ENCODE data around the gene STRIP2. TPM values are rescaled to one million over a fixed set of nuclear protein-coding genes. Genes with fewer than 3 reads are reported as not detected.

The STRIP2 gene
- total and polyA plus RNA-seq, 2 donors (not counting 1 experiment from before 2014, with no cell fraction given), result 0.21 to 0.79 TPM

DNA sequence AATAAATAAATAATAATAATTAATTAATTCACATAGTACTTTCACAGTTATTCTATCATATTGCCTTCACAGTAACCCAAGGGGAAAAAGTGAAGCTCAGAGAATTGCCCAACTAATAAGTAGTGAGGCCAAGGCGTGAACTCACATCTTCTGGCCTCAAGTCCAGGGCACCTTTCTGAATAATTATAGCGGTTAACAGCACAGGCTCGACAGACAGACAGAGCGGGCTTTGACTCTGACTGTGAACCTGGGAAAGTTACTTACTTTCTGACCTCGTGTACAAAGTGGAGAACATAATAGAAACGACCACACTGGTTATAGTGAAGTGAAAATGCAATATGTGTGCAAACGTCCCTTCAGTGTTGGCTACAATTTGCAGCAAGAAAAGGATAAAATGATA lies 62.4 kb downstream of the STRIP2 start:
- Histone ChIP-seq H2AFZ (ENCODE audit: insufficient read depth, low read depth, low read length, poor library complexity, severe bottlenecking) (no peak overlapping the region), H3K79me2 (ENCODE audit: control insufficient read depth, insufficient read depth, low read length) (no peaks in the 10 kb centered on the region), H3K36me3 (replicated peaks in 1 of 2; ENCODE audit: control extremely low read depth in 1 of 2, control insufficient read depth in 1 of 2, extremely low read depth in 1 of 2, insufficient read depth in 2 of 2, low read length in 1 of 2) (no peaks in the 10 kb centered on the region), H4K20me1 (ENCODE audit: control insufficient read depth, insufficient read depth, low read length, poor library complexity, severe bottlenecking) (no peaks in the 10 kb centered on the region), H3K4me1 (ENCODE audit: control insufficient read depth in 2 of 2, insufficient read depth in 2 of 2, low read length in 2 of 2) (peaks cover 11 to 33% of the 10 kb centered on the region in 2 donors), H3K4me3 (ENCODE audit: control extremely low read depth in 1 of 5, extremely low read depth in 1 of 5, insufficient read depth in 1 of 5, low read depth in 2 of 5, low read length in 4 of 5) (no peak overlapping the region), H3K27me3 (replicated peaks in 1 of 4; ENCODE audit: control extremely low read depth in 1 of 4, control insufficient read depth in 3 of 4, insufficient read depth in 4 of 4, low read length in 3 of 4) (no peaks in the 10 kb centered on the region), H3K27ac (ENCODE audit: low read length in 2 of 2) (no peak overlapping the region), H3K9ac (ENCODE audit: low read length) (no peak overlapping the region), H3K4me2 (replicated peaks; ENCODE audit: low read depth, low read length, poor library complexity, severe bottlenecking) (no peak overlapping the region), H3K9me3 (ENCODE audit: control extremely low read depth in 1 of 3, control insufficient read depth in 2 of 3, insufficient read depth in 1 of 3, low read length in 2 of 3) (no peaks in the 10 kb centered on the region)
- no peaks in the 10 kb centered on the region for H3K27me3 Mint-ChIP-seq
- POLR2A ChIA-PET, result no interaction called here
- TF ChIP-seq EZH2 (IDR thresholded peaks at IDR 0.05; ENCODE audit: borderline replicate concordance, insufficient read depth, low read depth, low read length, poor library complexity, severe bottlenecking) (no peak), CTCF (IDR thresholded peaks at IDR 0.05) (no peak)
- no peaks in the 10 kb centered on the region for H3K9me3 Mint-ChIP-seq (ENCODE audit: insufficient read depth)
- H3K4me1 Mint-ChIP-seq, result peaks cover 37% of the 10 kb centered on the region
- no peak overlapping the region for H3K27ac Mint-ChIP-seq
- intact Hi-C loops (cut with micrococcal nuclease), result no loop called here
- DNase-seq (no peak), ATAC-seq (ENCODE audit: low read depth) (no peak)
- 69% methylated on average over 6 of the region's 7 CpGs for WGBS (ENCODE audit: insufficient coverage)
- CTCF ChIA-PET, result interaction anchor here (1.1 kb wide), 1 partner anchor 129 kb away, joined by 3 read pairs; no protein-coding TSS in a partner anchor
- H3K4me3 Mint-ChIP-seq, result no peak overlapping the region

DNA sequence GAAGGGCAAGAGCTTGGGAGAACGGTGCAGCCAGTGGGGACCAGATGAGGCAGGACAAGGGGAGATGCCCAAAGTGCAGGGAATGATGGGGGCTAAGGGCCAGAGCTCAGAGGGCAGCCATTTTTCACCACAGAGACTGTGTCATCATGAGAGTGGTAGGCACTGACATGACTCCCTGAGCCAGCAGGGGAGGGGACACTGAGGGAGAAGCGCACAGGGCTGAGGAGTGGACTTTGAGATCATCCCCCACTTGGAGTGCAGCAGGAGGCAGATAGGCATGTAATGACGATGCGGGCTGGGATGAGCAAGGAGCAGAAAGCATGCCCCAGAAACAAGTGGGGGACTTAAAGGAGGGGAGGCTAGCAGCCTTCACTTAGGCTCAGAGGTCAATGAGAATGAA lies 62.9 kb downstream of the STRIP2 start:
- Histone ChIP-seq H2AFZ (ENCODE audit: insufficient read depth, low read depth, low read length, poor library complexity, severe bottlenecking) (no peak overlapping the region), H4K20me1 (ENCODE audit: control insufficient read depth, insufficient read depth, low read length, poor library complexity, severe bottlenecking) (no peaks in the 10 kb centered on the region), H3K9ac (ENCODE audit: low read length) (no peak overlapping the region), H3K27ac (ENCODE audit: low read length in 2 of 2) (no peak overlapping the region), H3K4me3 (ENCODE audit: control extremely low read depth in 1 of 5, extremely low read depth in 1 of 5, insufficient read depth in 1 of 5, low read depth in 2 of 5, low read length in 4 of 5) (no peak overlapping the region), H3K79me2 (ENCODE audit: control insufficient read depth, insufficient read depth, low read length) (no peaks in the 10 kb centered on the region), H3K27me3 (replicated peaks in 1 of 4; ENCODE audit: control extremely low read depth in 1 of 4, control insufficient read depth in 3 of 4, insufficient read depth in 4 of 4, low read length in 3 of 4) (no peaks in the 10 kb centered on the region), H3K4me1 (ENCODE audit: control insufficient read depth in 2 of 2, insufficient read depth in 2 of 2, low read length in 2 of 2) (peaks cover 14 to 37% of the 10 kb centered on the region in 2 donors), H3K4me2 (replicated peaks; ENCODE audit: low read depth, low read length, poor library complexity, severe bottlenecking) (no peak overlapping the region), H3K36me3 (replicated peaks in 1 of 2; ENCODE audit: control extremely low read depth in 1 of 2, control insufficient read depth in 1 of 2, extremely low read depth in 1 of 2, insufficient read depth in 2 of 2, low read length in 1 of 2) (no peaks in the 10 kb centered on the region), H3K9me3 (ENCODE audit: control extremely low read depth in 1 of 3, control insufficient read depth in 2 of 3, insufficient read depth in 1 of 3, low read length in 2 of 3) (no peaks in the 10 kb centered on the region)
- Mint-ChIP-seq H3K4me1 (peaks cover 40% of the 10 kb centered on the region), H3K27me3 (no peaks in the 10 kb centered on the region), H3K9me3 (ENCODE audit: insufficient read depth) (no peaks in the 10 kb centered on the region), H3K4me3 (no peak overlapping the region), H3K27ac (no peak overlapping the region)
- ChIA-PET CTCF (no interaction called here), POLR2A (no interaction called here)
- DNase-seq, result no peak
- intact Hi-C loops (cut with micrococcal nuclease), result no loop called here
- no peak for ATAC-seq (ENCODE audit: low read depth)
- WGBS (ENCODE audit: insufficient coverage), result 86% methylated on average over 3 of the region's 4 CpGs
- no peak for TF ChIP-seq CTCF (IDR thresholded peaks at IDR 0.05)
- no peak for TF ChIP-seq EZH2 (IDR thresholded peaks at IDR 0.05; ENCODE audit: borderline replicate concordance, insufficient read depth, low read depth, low read length, poor library complexity, severe bottlenecking)
